HepG2 (cell line): ENCODE results near the gene NOP9. TPM values are rescaled to one million over a fixed set of nuclear protein-coding genes. Genes with fewer than 3 reads are reported as not detected.

Experiments
- CBX1 ChIP-seq: IDR thresholded peaks from one replicate; pipeline ENCODE4 v1.6.1; 2016; ENCODE audit warnings: antibody characterized with exemption, low read depth
- CENPX ChIP-seq: sonication (generic); formaldehyde crosslinking; IDR thresholded peaks from 2 replicates; pipeline ENCODE4 v1.9.0; 2021; ENCODE audit warnings: mild to moderate bottlenecking, missing genetic modification reagents, moderate library complexity
- CHD4 ChIP-seq: fragments of 200-600 bp; sonication (generic); IDR thresholded peaks from 2 replicates; pipeline ENCODE4 v1.7.0; 2017; ENCODE audit warnings: mild to moderate bottlenecking, low read length, borderline replicate concordance
- GATAD2A ChIP-seq: IDR thresholded peaks from 2 replicates; pipeline ENCODE4 v1.6.1; 2016
- IRF2 ChIP-seq: IDR thresholded peaks from 2 replicates; pipeline ENCODE4 v1.6.1; 2018; ENCODE audit warnings: missing genetic modification reagents, missing compliant biosample characterization
- IRX3 ChIP-seq: sonication (generic); formaldehyde crosslinking; IDR thresholded peaks from 2 replicates; pipeline ENCODE4 v1.8.1; 2023; ENCODE audit warnings: mild to moderate bottlenecking, low read depth, missing genetic modification reagents, borderline replicate concordance
- JUND ChIP-seq: sonication (generic); formaldehyde crosslinking; IDR thresholded peaks from 2 replicates; pipeline ENCODE4 v1.8.0; 2022; ENCODE audit warnings: mild to moderate bottlenecking, missing genetic modification reagents
- NFKBIZ ChIP-seq: IDR thresholded peaks from 2 replicates; pipeline ENCODE4 v1.6.1; 2018; ENCODE audit warnings: missing genetic modification reagents, missing compliant biosample characterization
- YY1 ChIP-seq: IDR thresholded peaks from 2 replicates; pipeline ENCODE4 v1.6.1; 2011; ENCODE audit warnings: low read length, low read depth, moderate library complexity, mild to moderate bottlenecking; ENCODE audit not compliant: insufficient read depth, insufficient replicate concordance
- ZBTB2 ChIP-seq: sonication (generic); formaldehyde crosslinking; IDR thresholded peaks from 2 replicates; pipeline ENCODE4 v1.8.0; 2022; ENCODE audit warnings: low read depth, missing genetic modification reagents
- ZBTB7A ChIP-seq: sonication (generic); formaldehyde crosslinking; IDR thresholded peaks from 2 replicates; pipeline ENCODE4 v1.8.0; 2022; ENCODE audit warnings: mild to moderate bottlenecking, missing genetic modification reagents
- ZFP82 ChIP-seq: sonication (generic); formaldehyde crosslinking; IDR thresholded peaks from 2 replicates; pipeline ENCODE4 v1.5.1; 2020; ENCODE audit warnings: mild to moderate bottlenecking, missing genetic modification reagents, borderline replicate concordance
- ZNF256 ChIP-seq: sonication (generic); formaldehyde crosslinking; conservative IDR thresholded peaks from 2 replicates; pipeline ENCODE4 v1.4.0; 2020; ENCODE audit warnings: missing genetic modification reagents
- ZNF329 ChIP-seq: sonication (generic); formaldehyde crosslinking; IDR thresholded peaks from 2 replicates; pipeline ENCODE4 v1.9.0; 2021; ENCODE audit warnings: low read depth, mild to moderate bottlenecking, missing genetic modification reagents
- ZNF33A ChIP-seq: sonication (generic); formaldehyde crosslinking; IDR thresholded peaks from 2 replicates; pipeline ENCODE4 v1.5.1; 2020; ENCODE audit warnings: missing genetic modification reagents, mild to moderate bottlenecking, moderate library complexity, borderline replicate concordance
- ZNF407 ChIP-seq: sonication (generic); formaldehyde crosslinking; IDR thresholded peaks from one replicate; pipeline ENCODE4 v1.5.1; 2020; ENCODE audit warnings: mild to moderate bottlenecking, missing genetic modification reagents; ENCODE audit errors: not compliant biosample characterization
- ZNF564 ChIP-seq: sonication (generic); formaldehyde crosslinking; IDR thresholded peaks from 2 replicates; pipeline ENCODE4 v1.8.1; 2023; ENCODE audit warnings: mild to moderate bottlenecking, missing genetic modification reagents
- ZNF570 ChIP-seq: sonication (generic); formaldehyde crosslinking; IDR thresholded peaks from 2 replicates; pipeline ENCODE4 v1.4.0; 2020; ENCODE audit warnings: mild to moderate bottlenecking, missing genetic modification reagents, borderline replicate concordance
- ZNF703 ChIP-seq: sonication (generic); formaldehyde crosslinking; IDR thresholded peaks from 2 replicates; pipeline ENCODE4 v1.5.1; 2020; ENCODE audit warnings: missing genetic modification reagents, mild to moderate bottlenecking, moderate library complexity, borderline replicate concordance
- polyA plus RNA-seq, 8 experiments: library from polyadenylated mRNA; depleted of rRNA in 3 of 8; stranded (reverse) in 7 of 8; unstranded in 1 of 8; fragments of >200 nt; fragmentation: Illumina TruSeq in 4 of 8; extraction: Trizol in 4 of 8; gene quantifications; 2 replicates each; pipeline versions ENCODE4 v1.2.1 to v1.2.3, GENCODE V29; 2011 to 2016; ENCODE audit warnings: low read depth in 4 of 8, missing spikeins in 1 of 8, mixed read lengths in 1 of 8; ENCODE audit not compliant: insufficient read depth in 1 of 8
- total RNA-seq, 5 experiments: library from RNA; depleted of rRNA; stranded (reverse); fragments of >200 nt; fragmentation: Illumina TruSeq; extraction: Trizol; gene quantifications; 2 replicates each; pipeline ENCODE4 v1.2.3, GENCODE V29; 2016; ENCODE audit warnings: low read depth in 1 of 5

Gene NOP9
- total and polyA plus RNA-seq, 2 of the 13 experiments (the other 11 are each of a cell fraction or from before 2014, with no cell fraction given), result 24.5 to 61.6 TPM

GRCh38 chr14:24271134-24271833, 28.4 kb upstream of the NOP9 start, which contains the start of gene RABGGTA (continued):
- TF ChIP-seq CENPX (CRISPR knock-in tag) (no peak), ZBTB2 (CRISPR knock-in tag) (peak; percentile 97), IRF2 (peak; percentile 100), CBX1 (peak; percentile 99), ZBTB7A (CRISPR knock-in tag) (peak; percentile 99), YY1 (peak; percentile 90), ZNF564 (CRISPR knock-in tag) (peak; percentile 98), ZNF407 (peak; percentile 99), ZNF570 (CRISPR knock-in tag) (peak; percentile 88; the same call in 1 of the 2 replicates), ZNF329 (peak; percentile 94), ZNF703 (CRISPR knock-in tag) (peak; percentile 87; the same call in 1 of the 2 replicates), CHD4 (no peak), NFKBIZ (CRISPR knock-in tag) (peak; percentile 97), JUND (peak; percentile 85), ZNF256 (CRISPR knock-in tag) (peak; percentile 99), ZFP82 (CRISPR knock-in tag) (no peak), ZNF33A (no peak), IRX3 (CRISPR knock-in tag) (peak; percentile 90), GATAD2A (CRISPR knock-in tag) (peak; percentile 91)
